H9 (cell line): ENCODE results near the gene ZBTB12. TPM values are rescaled to one million over a fixed set of nuclear protein-coding genes. Genes with fewer than 3 reads are reported as not detected.
A peak's percentile ranks its signal among the peaks of the same experiment; 100 is the strongest.

Source experiments
- DNase-seq: peaks from one replicate; pipeline ENCODE4 v3.0.0-alpha.2; 2017
- H2AFZ ChIP-seq: one replicate; pipeline ENCODE4 v1.6.1; 2013; ENCODE audit warnings: mild to moderate bottlenecking, low read length, control low read depth, moderate library complexity
- H2AK5ac ChIP-seq: 2 replicates; pipeline ENCODE4 v1.6.1; 2013; ENCODE audit warnings: low read length, control low read depth, mixed read lengths; ENCODE audit not compliant: insufficient read length
- H2BK120ac ChIP-seq: one replicate; pipeline ENCODE4 v1.6.1; 2013; ENCODE audit warnings: low read depth, mild to moderate bottlenecking, low read length, control low read depth, inconsistent platforms; ENCODE audit not compliant: poor library complexity, severe bottlenecking
- H2BK12ac ChIP-seq: 2 replicates; pipeline ENCODE4 v1.6.1; 2013; ENCODE audit warnings: low read length, control low read depth, mixed read lengths, low read depth; ENCODE audit not compliant: insufficient read length
- H2BK15ac ChIP-seq: 2 replicates; pipeline ENCODE4 v1.6.1; 2013; ENCODE audit warnings: low read depth, low read length, control low read depth
- H2BK20ac ChIP-seq: one replicate; pipeline ENCODE4 v1.6.1; 2013; ENCODE audit warnings: low read depth, mild to moderate bottlenecking, low read length, control low read depth, inconsistent platforms; ENCODE audit not compliant: poor library complexity, severe bottlenecking
- H2BK5ac ChIP-seq: 2 replicates; pipeline ENCODE4 v1.6.1; 2013; ENCODE audit warnings: low read length, control low read depth, mixed read lengths; ENCODE audit not compliant: insufficient read length
- H3K14ac ChIP-seq: 2 replicates; pipeline ENCODE4 v1.6.1; 2013; ENCODE audit warnings: low read length, control low read depth; ENCODE audit not compliant: insufficient read depth
- H3K18ac ChIP-seq: 2 replicates; pipeline ENCODE4 v1.6.1; 2013; ENCODE audit warnings: low read depth, mild to moderate bottlenecking, mixed read lengths, low read length, control low read depth; ENCODE audit not compliant: insufficient read length
- H3K23ac ChIP-seq: 2 replicates; pipeline ENCODE4 v1.6.1; 2013; ENCODE audit warnings: low read length, control low read depth, mixed read lengths, low read depth; ENCODE audit not compliant: insufficient read length
- H3K23me2 ChIP-seq: 2 replicates; pipeline ENCODE4 v1.6.1; 2013; ENCODE audit warnings: low read depth, mild to moderate bottlenecking, mixed read lengths, low read length, control low read depth; ENCODE audit not compliant: insufficient read length, poor library complexity, severe bottlenecking
- H3K27ac ChIP-seq: 2 replicates; pipeline ENCODE4 v1.5.1; 2013; ENCODE audit warnings: low read length, control low read depth, mixed read lengths, low read depth; ENCODE audit not compliant: insufficient read length
- H3K27me3 ChIP-seq: 2 replicates; pipeline ENCODE4 v1.6.1; 2013; ENCODE audit warnings: low read length, control low read depth, inconsistent platforms; ENCODE audit not compliant: insufficient read depth
- H3K4ac ChIP-seq: 2 replicates; pipeline ENCODE4 v1.6.1; 2013; ENCODE audit warnings: low read depth, mild to moderate bottlenecking, control low read depth, inconsistent platforms, low read length, moderate library complexity
- H3K4me1 ChIP-seq: 2 replicates; pipeline ENCODE4 v1.6.1; 2013; ENCODE audit warnings: low read length, control low read depth, inconsistent platforms; ENCODE audit not compliant: insufficient read depth
- H3K4me2 ChIP-seq: 2 replicates; pipeline ENCODE4 v1.6.1; 2013; ENCODE audit warnings: low read length, control low read depth, mixed read lengths; ENCODE audit not compliant: insufficient read length, insufficient read depth
- H3K56ac ChIP-seq: 2 replicates; pipeline ENCODE4 v1.6.1; 2013; ENCODE audit warnings: low read depth, mild to moderate bottlenecking, mixed read lengths, low read length, control low read depth; ENCODE audit not compliant: insufficient read length
- H3K79me1 ChIP-seq: 2 replicates; pipeline ENCODE4 v1.6.1; 2013; ENCODE audit warnings: low read depth, mild to moderate bottlenecking, moderate library complexity, low read length, control low read depth, inconsistent platforms; ENCODE audit not compliant: insufficient read depth, poor library complexity, severe bottlenecking
- H3K79me2 ChIP-seq: 2 replicates; pipeline ENCODE4 v1.6.1; 2013; ENCODE audit warnings: low read length, control low read depth, inconsistent platforms; ENCODE audit not compliant: insufficient read depth
- H3K9ac ChIP-seq: 2 replicates; pipeline ENCODE4 v1.6.1; 2013; ENCODE audit warnings: low read length, control low read depth, mixed read lengths; ENCODE audit not compliant: insufficient read length; ENCODE audit errors: extremely low read depth
- H3K9me3 ChIP-seq: one replicate; pipeline ENCODE4 v1.6.1; 2013; ENCODE audit warnings: low read depth, low read length, inconsistent platforms; ENCODE audit not compliant: control insufficient read depth
- H3T11ph ChIP-seq: one replicate; pipeline ENCODE4 v1.6.1; 2013; ENCODE audit warnings: mild to moderate bottlenecking, low read length, control low read depth, inconsistent platforms
- H4K20me1 ChIP-seq: one replicate; pipeline ENCODE4 v1.6.1; 2013; ENCODE audit not compliant: control insufficient read depth, insufficient read length, insufficient read depth
- H4K5ac ChIP-seq: 2 replicates; pipeline ENCODE4 v1.6.1; 2013; ENCODE audit warnings: low read depth, mild to moderate bottlenecking, mixed read lengths, low read length, control low read depth; ENCODE audit not compliant: insufficient read length
- H4K8ac ChIP-seq: replicated peaks from 2 replicates; pipeline ENCODE4 v1.6.1; 2013; ENCODE audit warnings: low read length, control low read depth, mixed read lengths, low read depth; ENCODE audit not compliant: insufficient read length
- H4K91ac ChIP-seq: 2 replicates; pipeline ENCODE4 v1.6.1; 2013; ENCODE audit warnings: low read depth, mild to moderate bottlenecking, moderate library complexity, mixed read lengths, low read length, control low read depth; ENCODE audit not compliant: insufficient read length
- H3K27ac Mint-ChIP-seq, 3 experiments: 2 replicates in 2 of 3; 3 replicates in 1 of 3; pipeline ENCODE4 v1.8.0; 2020 to 2021; ENCODE audit warnings: mixed read lengths in 3 of 3, mild to moderate bottlenecking in 1 of 3, moderate library complexity in 1 of 3
- H3K27me3 Mint-ChIP-seq: 2 replicates; pipeline ENCODE4 v1.8.0; 2021; ENCODE audit warnings: low read depth, mild to moderate bottlenecking, moderate library complexity, mixed read lengths
- H3K36me3 Mint-ChIP-seq, 3 experiments: 2 replicates in 2 of 3; 3 replicates in 1 of 3; pipeline ENCODE4 v1.8.0; 2020 to 2021; ENCODE audit warnings: low read depth in 3 of 3, mixed read lengths in 3 of 3; ENCODE audit not compliant: insufficient read depth in 1 of 3
- H3K4me1 Mint-ChIP-seq, 2 experiments: 2 replicates each; pipeline ENCODE4 v1.8.0; 2020; ENCODE audit warnings: mixed read lengths in 2 of 2
- H3K4me3 Mint-ChIP-seq, 2 experiments: 2 replicates in 1 of 2; 3 replicates in 1 of 2; pipeline ENCODE4 v1.8.0; 2020 to 2021; ENCODE audit warnings: mild to moderate bottlenecking in 2 of 2, mixed read lengths in 2 of 2, moderate library complexity in 1 of 2
- H3K9me3 Mint-ChIP-seq, 2 experiments: 2 replicates in 1 of 2; 3 replicates in 1 of 2; pipeline ENCODE4 v1.8.0; 2020; ENCODE audit warnings: mild to moderate bottlenecking in 2 of 2, mixed read lengths in 2 of 2, moderate library complexity in 1 of 2
- WGBS: extraction: QIAGEN DNeasy Blood & Tissue Kit; methylation state at CpG from one replicate; pipeline ENCODE4 v1.1.7; 2013; ENCODE audit warnings: missing lambda C conversion rate, low lambda C conversion rate, mixed read lengths; ENCODE audit not compliant: insufficient read length; ENCODE audit errors: extremely low coverage; 5-methylcytosine and 5-hydroxymethylcytosine counted together
- total RNA-seq: library from RNA; stranded (reverse); gene quantifications from 2 replicates; pipeline ENCODE4 v1.2.1, GENCODE V29; 2021
- TF ChIP-seq, protein P1 (sequence below): fragments of 200-600 bp; sonication (generic); conservative IDR thresholded peaks from 3 replicates; pipeline ENCODE4 v1.8.0; 2021; ENCODE audit warnings: antibody characterized with exemption, mild to moderate bottlenecking

Gene ZBTB12
- total RNA-seq, 1 experiment from 2014 or later = 31.0 TPM

DNA sequence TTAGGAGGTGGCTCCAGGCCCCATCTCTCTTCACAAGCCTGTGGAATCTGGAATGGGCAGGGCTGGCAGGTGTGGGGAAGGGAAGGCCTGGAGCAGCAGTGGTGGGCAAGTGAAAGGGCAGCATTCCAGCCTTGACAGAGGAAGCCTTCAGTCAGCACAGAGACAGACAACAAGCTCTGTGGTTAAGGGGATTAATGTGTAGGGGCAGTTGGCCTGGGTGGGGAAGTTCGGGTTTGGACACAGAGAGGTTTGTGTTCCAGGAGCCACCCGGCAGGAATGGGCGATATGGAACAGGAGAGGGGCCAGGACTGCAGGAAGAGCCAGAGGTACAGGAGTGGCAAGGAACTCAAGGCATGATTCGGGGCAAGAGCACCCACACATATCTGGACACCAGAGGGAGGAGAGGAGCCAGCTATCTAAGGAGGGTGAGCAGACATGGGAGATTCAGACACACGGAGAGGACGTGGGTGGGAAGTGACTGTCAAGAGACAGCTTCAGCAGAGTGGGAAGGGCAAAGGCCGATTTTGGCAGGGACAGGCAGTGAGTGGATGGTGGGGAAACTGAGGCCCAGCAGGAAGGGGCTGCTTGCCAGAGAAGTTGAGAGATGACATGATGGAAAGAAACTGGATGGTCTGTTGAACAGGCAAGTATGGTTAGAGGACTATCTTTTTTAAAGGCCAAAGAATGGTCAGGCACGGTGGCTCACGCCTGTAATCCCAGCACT lies 20.6 kb downstream of the ZBTB12 start:
- H3K23me2 ChIP-seq = no peaks in the 10 kb centered on the region
- no peak overlapping the region for H2BK5ac ChIP-seq
- H4K8ac ChIP-seq = no peak overlapping the region
- TF ChIP-seq, protein P1, sequence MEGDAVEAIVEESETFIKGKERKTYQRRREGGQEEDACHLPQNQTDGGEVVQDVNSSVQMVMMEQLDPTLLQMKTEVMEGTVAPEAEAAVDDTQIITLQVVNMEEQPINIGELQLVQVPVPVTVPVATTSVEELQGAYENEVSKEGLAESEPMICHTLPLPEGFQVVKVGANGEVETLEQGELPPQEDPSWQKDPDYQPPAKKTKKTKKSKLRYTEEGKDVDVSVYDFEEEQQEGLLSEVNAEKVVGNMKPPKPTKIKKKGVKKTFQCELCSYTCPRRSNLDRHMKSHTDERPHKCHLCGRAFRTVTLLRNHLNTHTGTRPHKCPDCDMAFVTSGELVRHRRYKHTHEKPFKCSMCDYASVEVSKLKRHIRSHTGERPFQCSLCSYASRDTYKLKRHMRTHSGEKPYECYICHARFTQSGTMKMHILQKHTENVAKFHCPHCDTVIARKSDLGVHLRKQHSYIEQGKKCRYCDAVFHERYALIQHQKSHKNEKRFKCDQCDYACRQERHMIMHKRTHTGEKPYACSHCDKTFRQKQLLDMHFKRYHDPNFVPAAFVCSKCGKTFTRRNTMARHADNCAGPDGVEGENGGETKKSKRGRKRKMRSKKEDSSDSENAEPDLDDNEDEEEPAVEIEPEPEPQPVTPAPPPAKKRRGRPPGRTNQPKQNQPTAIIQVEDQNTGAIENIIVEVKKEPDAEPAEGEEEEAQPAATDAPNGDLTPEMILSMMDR = no peak
- H4K20me1 ChIP-seq = no peaks in the 10 kb centered on the region
- no peak for DNase-seq
- H3K23ac ChIP-seq = no peak overlapping the region
- H3K9me3 ChIP-seq = no peaks in the 10 kb centered on the region
- H3K27ac ChIP-seq = no peak overlapping the region
- no peak overlapping the region for H2AK5ac ChIP-seq
- no peaks in the 10 kb centered on the region for H3K27me3 Mint-ChIP-seq
- no peak overlapping the region; the same call in 1 of the 2 replicates for H3K14ac ChIP-seq
- no peak overlapping the region for H2BK20ac ChIP-seq
- no peak overlapping the region for H3T11ph ChIP-seq
- H4K5ac ChIP-seq = no peak overlapping the region
- no peaks in the 10 kb centered on the region for H3K79me1 ChIP-seq
- H3K56ac ChIP-seq = no peak overlapping the region
- H3K27me3 ChIP-seq = no peaks in the 10 kb centered on the region
- WGBS = no CpG with 5 or more reads among the region's 9 CpGs
- H3K9ac ChIP-seq = no peak overlapping the region
- no peaks in the 10 kb centered on the region for H3K79me2 ChIP-seq
- H2AFZ ChIP-seq = no peak overlapping the region
- no peaks in the 10 kb centered on the region for H3K4me1 ChIP-seq
- no peak overlapping the region for H4K91ac ChIP-seq
- H3K9me3 Mint-ChIP-seq = no peaks in the 10 kb centered on the region
- peaks cover 49 to 67% (median 67%) of the 10 kb centered on the region in 3 experiments; a peak in 6 of 7 replicates for H3K36me3 Mint-ChIP-seq
- H3K4ac ChIP-seq = no peak overlapping the region
- H2BK120ac ChIP-seq = no peak overlapping the region
- no peak overlapping the region for H2BK12ac ChIP-seq
- 0 out of 5 replicates have a peak overlapping the region, but pooled peaks of 1 of the 2 experiments have one; percentile 19 for H3K4me3 Mint-ChIP-seq
- no peak overlapping the region for H2BK15ac ChIP-seq
- H3K27ac Mint-ChIP-seq = peak overlapping the region in 1 of 3 experiments; percentile 57; a peak in 2 of 7 replicates
- peaks cover 3 to 27% of the 10 kb centered on the region in 2 experiments for H3K4me1 Mint-ChIP-seq
- H3K18ac ChIP-seq = no peak overlapping the region
- H3K4me2 ChIP-seq = no peak overlapping the region
